OCI-LY3 (cell line): ENCODE measurements around the gene DCTN2.
A peak's percentile ranks its signal among the peaks of the same experiment; 100 is the strongest.

Source experiments
- H2AFZ ChIP-seq: fragments of 200-600, 300-600 bp; shearing (Covaris generic); 2 replicates; pipeline ENCODE4 v1.6.0; 2014; ENCODE audit warnings: antibody characterized with exemption, low read depth, low read length
- H3K27ac ChIP-seq: fragments of 200-600, 300-600 bp; sonication (generic); 2 replicates; pipeline ENCODE4 v1.5.1; 2014; ENCODE audit warnings: mild to moderate bottlenecking, low read length, moderate library complexity, mixed read lengths
- H3K27me3 ChIP-seq: fragments of 200-600, 300-600 bp; sonication (generic); 2 replicates; pipeline ENCODE4 v1.6.1; 2014; ENCODE audit warnings: low read depth, low read length, mixed read lengths
- H3K36me3 ChIP-seq: fragments of 200-600, 300-600 bp; sonication (generic); replicated peaks from 2 replicates; pipeline ENCODE3; 2014; ENCODE audit warnings: low read depth, low read length, mixed read lengths
- H3K4me1 ChIP-seq: fragments of 300-600, 200-600 bp; sonication (generic); 2 replicates; pipeline ENCODE4 v1.6.1; 2014; ENCODE audit warnings: low read length, mixed read lengths
- H3K4me2 ChIP-seq: fragments of 200-600, 300-600 bp; sonication (generic); 2 replicates; pipeline ENCODE4 v1.6.1; 2014; ENCODE audit warnings: low read length, mixed read lengths
- H3K4me3 ChIP-seq: fragments of 300-600, 200-600 bp; sonication (generic); 2 replicates; pipeline ENCODE4 v1.5.1; 2014; ENCODE audit warnings: antibody characterized with exemption, mild to moderate bottlenecking, low read length, moderate library complexity
- H3K79me2 ChIP-seq: fragments of 300-600, 200-600 bp; shearing (Covaris generic); 2 replicates; pipeline ENCODE4 v1.6.1; 2014; ENCODE audit warnings: mild to moderate bottlenecking, low read length, mixed read lengths
- H3K9ac ChIP-seq: fragments of 300-600, 200-600 bp; shearing (Covaris generic); 2 replicates; pipeline ENCODE4 v1.6.0; 2014; ENCODE audit warnings: mild to moderate bottlenecking, low read length, moderate library complexity
- H3K9me3 ChIP-seq: fragments of 200-600, 300-600 bp; shearing (Covaris generic); 2 replicates; pipeline ENCODE4 v1.6.1; 2014; ENCODE audit warnings: low read length, mixed read lengths; ENCODE audit not compliant: insufficient read depth
- H4K20me1 ChIP-seq: fragments of 200-600, 300-600 bp; sonication (generic); 2 replicates; pipeline ENCODE4 v1.6.1; 2016; ENCODE audit warnings: low read length, mixed read lengths; ENCODE audit not compliant: insufficient read depth
- CTCF ChIP-seq: fragments of 200-600, 300-600 bp; sonication (generic); IDR thresholded peaks from 2 replicates; pipeline ENCODE4 v1.5.1; 2014; ENCODE audit warnings: antibody characterized with exemption, low read length, low read depth
- EZH2phosphoT487 ChIP-seq: fragments of 200-600 bp; shearing (Covaris generic); IDR thresholded peaks from 2 replicates; pipeline ENCODE4 v1.6.1; 2018; ENCODE audit warnings: antibody characterized with exemption, mixed run types, low read depth

Gene DCTN2

GRCh38 chr12:57583008-57583831, 36.2 kb upstream of the DCTN2 start:
- Histone ChIP-seq H2AFZ (peak overlapping the region; percentile 56), H3K27me3 (peaks cover 25% of the 10 kb centered on the region), H3K36me3 (no peaks in the 10 kb centered on the region), H3K4me2 (peak overlapping the region; percentile 64), H3K9me3 (no peaks in the 10 kb centered on the region), H3K27ac (no peak overlapping the region), H3K4me1 (peaks cover 4% of the 10 kb centered on the region; the same call in 1 of the 2 replicates), H3K4me3 (peak overlapping the region; percentile 35), H3K79me2 (no peaks in the 10 kb centered on the region), H3K9ac (no peak overlapping the region), H4K20me1 (no peaks in the 10 kb centered on the region)
- no peak for TF ChIP-seq EZH2phosphoT487
- TF ChIP-seq CTCF = peak; percentile 96

- TF ChIP-seq CTCF (no peak), EZH2phosphoT487 (no peak)
- no peaks in the 10 kb centered on the region for H3K36me3 ChIP-seq
- H3K4me1 ChIP-seq = peaks cover 4% of the 10 kb centered on the region; the same call in 1 of the 2 replicates
- H3K79me2 ChIP-seq = no peaks in the 10 kb centered on the region
- H3K4me3 ChIP-seq = no peak overlapping the region
- no peaks in the 10 kb centered on the region for H4K20me1 ChIP-seq
- H3K27ac ChIP-seq = no peak overlapping the region
- H3K9ac ChIP-seq = no peak overlapping the region
- H3K9me3 ChIP-seq = no peaks in the 10 kb centered on the region
- no peak overlapping the region for H3K4me2 ChIP-seq
- peaks cover 18% of the 10 kb centered on the region for H3K27me3 ChIP-seq
- H2AFZ ChIP-seq = no peak overlapping the region
These were observed 35.4 kb upstream of the DCTN2 start for GRCh38 chr12:57582440-57582839.

GRCh38 chr12:57581802-57582201, 34.8 kb upstream of the DCTN2 start:
- TF ChIP-seq EZH2phosphoT487 (no peak), CTCF (no peak)
- Histone ChIP-seq H3K36me3 (no peaks in the 10 kb centered on the region), H2AFZ (no peak overlapping the region), H3K27ac (no peak overlapping the region), H3K9ac (no peak overlapping the region), H3K79me2 (no peaks in the 10 kb centered on the region), H3K9me3 (no peaks in the 10 kb centered on the region), H3K4me1 (peaks cover 4% of the 10 kb centered on the region; the same call in 1 of the 2 replicates), H4K20me1 (no peaks in the 10 kb centered on the region), H3K27me3 (peaks cover 13% of the 10 kb centered on the region), H3K4me2 (no peak overlapping the region), H3K4me3 (no peak overlapping the region)

GRCh38 chr12:57580466-57580795, 33.4 kb upstream of the DCTN2 start:
- TF ChIP-seq CTCF (no peak), EZH2phosphoT487 (no peak)
- Histone ChIP-seq H4K20me1 (no peaks in the 10 kb centered on the region), H3K4me3 (no peak overlapping the region), H2AFZ (no peak overlapping the region), H3K9me3 (no peaks in the 10 kb centered on the region), H3K4me2 (no peak overlapping the region), H3K36me3 (no peaks in the 10 kb centered on the region), H3K79me2 (no peaks in the 10 kb centered on the region), H3K4me1 (peaks cover 4% of the 10 kb centered on the region; the same call in 1 of the 2 replicates), H3K27me3 (peaks cover 15% of the 10 kb centered on the region), H3K27ac (no peak overlapping the region), H3K9ac (no peak overlapping the region)
